GM18526 (cell line): ENCODE results near the gene NBL1.

Experiments
- POLR2A ChIP-seq: IDR thresholded peaks from 3 replicates; pipeline ENCODE4 v1.6.1; 2011; ENCODE audit not compliant: insufficient read length; ENCODE audit errors: extremely low read depth

Gene NBL1

DNA sequence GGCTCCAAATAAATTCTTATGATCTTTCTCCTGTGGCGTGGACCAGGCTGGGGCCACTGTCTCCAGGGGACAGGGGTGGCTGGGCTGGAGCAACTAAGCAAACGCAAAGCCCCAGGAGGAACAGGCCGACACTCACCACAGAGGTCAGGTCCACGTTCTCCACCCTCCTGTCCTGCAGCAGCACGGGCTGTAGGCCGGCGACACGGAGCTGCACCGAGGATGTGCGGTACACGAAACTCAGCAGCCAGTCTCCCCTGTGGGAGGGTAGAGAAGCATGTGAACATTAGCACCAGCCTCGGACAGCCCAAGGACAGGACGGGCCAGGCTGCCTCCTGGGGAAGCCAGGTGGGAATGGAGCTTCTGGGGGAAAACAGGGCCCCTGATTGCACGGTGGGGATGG is 50.2 kb downstream of the NBL1 start:
- no peak for TF ChIP-seq POLR2A

DNA sequence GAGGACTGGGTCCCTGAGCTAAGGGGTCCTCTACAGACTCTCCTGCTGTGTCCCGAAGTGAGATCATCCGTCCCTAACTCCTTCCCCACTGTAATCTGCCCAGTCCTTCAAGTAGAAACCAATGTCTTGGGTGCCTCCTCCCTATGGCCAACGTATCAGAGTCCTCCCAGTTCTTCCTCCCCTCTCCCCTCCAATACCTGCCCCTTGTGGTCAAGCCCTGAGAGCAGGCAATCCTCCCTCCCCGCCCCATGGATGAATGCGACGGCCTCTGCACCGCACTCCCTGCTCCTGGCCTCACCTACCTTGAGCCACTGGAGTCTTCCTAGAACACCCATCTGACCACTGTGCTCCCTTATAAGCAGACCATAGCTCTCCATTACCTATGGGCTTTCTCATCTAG is 51.7 kb downstream of the NBL1 start:
- no peak for TF ChIP-seq POLR2A

DNA sequence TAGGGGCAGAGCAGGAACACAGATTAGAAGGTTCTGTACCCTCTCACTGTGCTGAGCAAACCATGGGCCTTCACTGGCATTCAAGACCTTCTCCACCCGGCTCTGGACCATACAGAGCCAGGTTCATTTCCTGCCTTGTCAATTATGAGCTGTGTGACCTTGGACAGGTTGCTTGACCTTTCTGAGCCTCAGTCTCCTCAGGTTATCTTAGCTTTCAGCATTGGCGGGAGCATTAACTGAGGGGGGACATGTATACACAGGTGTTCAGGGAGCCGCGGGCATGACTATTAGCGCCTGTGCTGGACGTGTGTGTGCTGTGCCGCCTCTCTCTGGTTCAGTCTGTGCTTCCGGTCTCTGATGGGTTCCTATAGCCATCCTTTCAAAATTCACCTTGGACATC is 52.7 kb downstream of the NBL1 start:
- TF ChIP-seq POLR2A = no peak

DNA sequence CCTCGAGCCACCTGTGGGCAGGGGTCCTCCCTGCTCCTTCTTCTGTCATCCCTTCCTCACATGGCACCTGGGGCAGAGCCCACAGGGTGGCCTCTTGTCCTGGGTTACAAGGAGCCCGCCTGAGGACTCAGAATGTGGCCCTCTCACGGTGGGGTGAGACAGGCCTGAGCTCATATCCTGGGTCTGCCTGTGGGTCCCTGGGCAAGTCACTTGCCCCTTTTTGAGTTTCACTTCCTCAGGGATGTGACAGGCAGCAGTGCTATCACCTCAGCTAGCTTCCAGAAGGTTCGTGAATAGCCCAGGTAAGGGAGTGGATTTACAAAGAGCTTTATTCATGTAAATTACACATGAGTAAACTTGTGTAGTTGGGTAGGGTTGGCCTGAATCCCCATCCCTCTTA is 54.1 kb downstream of the NBL1 start:
- no peak for TF ChIP-seq POLR2A

DNA sequence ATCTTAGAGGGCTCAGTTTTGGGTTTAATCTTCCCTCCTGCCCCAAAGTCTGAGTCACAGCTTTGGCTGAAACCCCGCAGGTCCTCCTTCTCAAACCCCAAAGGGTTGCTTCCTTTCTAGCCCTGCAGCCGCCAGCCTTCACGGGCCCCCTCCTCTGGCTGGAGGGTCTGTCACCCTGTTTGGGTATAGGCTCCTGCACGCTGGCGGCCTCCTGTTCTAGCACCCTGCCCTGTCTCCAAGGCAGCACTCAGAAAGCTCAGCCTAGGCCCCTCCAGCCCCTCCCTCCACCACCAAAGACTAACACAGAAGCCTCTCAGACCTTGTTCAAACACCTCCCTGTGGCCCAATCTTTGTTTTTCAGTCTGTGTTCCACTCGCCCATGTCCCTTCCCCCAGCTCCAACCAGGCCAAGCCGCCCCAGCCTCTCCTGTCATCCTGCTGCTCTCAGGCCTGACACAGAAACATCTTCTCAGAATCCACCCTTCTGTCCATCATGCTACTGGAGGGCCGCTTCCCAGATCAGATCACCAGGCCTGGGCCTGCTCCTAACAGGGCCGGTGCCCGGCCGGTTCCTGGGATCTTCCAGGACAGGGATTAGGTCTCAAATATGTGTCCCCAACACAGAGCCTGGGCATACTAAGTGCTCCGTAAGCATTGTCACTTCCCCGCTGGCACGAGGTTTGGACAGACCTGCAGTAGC is 56.1 kb downstream of the NBL1 start:
- TF ChIP-seq POLR2A = no peak

DNA sequence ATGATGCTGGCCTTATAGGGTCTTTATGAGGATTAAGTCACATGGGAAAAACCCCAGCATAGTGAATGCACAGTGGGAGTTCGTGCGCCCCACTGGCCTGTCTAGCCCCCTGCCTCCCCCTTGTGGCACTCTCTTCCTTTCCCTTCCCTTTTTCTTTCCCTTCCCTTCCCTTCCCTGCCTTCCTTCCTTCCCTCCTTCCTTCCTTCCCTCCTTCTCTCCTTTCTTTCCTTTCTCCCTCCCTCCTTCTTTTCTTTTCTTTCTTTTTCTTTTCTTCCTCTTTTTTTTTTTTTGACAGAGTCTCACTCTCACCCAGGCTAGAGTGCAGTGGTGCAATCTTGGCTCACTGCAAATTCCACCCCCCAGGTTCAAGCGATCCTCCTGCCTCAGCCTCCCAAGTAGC is 59.2 kb downstream of the NBL1 start:
- TF ChIP-seq POLR2A = no peak

DNA sequence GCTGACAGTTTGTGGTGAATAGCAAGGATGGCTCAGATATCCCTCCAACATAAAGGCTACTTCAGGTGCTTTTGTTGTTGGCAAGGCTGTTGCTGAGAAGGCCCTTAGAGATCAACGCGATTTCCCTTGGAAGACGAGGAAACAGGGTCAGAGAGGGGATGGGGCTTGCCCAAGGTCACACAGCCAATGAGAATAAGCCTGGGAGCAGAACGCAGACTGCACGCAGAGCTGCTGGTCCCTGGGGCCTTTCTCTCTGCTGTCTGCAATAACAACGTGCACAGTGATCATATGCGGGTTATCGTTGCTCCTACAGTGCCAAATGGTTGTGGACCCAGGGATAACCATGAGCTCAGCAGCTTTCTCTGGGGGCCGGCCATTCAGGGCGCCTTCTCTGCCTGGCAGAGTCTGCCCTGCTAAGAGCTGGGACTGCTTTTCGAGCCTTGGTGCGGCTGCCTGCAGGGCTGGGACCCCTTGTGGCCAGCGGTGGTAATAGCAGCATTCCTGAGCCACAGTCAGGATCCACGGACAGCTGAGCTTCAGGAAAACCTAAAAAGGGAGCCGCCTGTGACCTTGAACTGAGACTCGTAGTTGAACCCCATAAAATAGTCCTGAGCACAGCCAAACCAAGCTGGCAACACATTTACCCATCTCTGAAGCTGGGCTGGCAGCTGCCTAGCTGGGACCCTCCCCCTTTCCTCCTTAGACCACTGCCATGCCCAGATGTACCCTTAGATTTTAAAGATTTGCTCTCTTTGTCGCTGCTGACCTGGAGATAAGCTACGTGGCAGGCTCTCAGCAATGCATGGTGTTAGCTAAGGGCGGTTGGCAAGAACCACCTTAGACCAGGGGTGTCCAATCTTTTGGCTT is 60.4 kb downstream of the NBL1 start:
- TF ChIP-seq POLR2A = no peak

DNA sequence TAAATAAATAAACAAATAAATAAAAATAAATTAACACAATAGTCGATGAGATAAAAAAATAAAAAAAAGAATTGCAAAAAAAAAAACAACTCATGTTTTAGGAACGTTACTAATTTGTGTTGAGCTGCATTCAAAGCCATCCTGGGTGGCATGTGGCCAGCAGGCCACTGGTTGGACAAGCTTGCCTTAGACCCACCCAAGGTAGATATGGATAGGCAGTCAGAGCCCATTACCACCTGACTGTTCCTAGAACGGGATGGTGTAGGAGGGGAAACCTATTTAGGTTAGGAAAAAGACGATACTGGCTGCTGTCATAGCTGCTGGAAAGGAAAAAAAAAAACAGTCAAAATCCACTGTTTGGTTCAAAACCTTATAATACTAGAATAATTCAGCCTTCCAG is 61.4 kb downstream of the NBL1 start:
- no peak for TF ChIP-seq POLR2A

DNA sequence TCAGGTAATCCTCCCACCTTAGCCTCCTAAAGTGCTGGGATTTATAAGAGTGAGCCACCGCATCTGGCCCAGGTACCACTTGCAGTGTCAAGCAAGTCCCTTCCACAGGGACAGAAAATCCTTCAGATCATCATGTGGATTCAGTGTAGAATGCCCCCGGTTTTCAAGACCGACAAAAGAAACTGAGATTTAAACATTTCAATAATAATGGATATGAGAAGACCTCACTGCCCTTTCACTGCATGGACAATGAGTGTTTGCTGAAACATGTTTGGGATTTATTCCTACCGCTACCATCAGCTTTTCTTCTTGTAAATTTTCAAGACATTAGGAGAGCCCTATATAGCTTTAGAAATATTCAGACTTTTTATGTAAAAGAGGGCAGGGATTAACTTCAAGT is 62.0 kb downstream of the NBL1 start:
- no peak for TF ChIP-seq POLR2A
